SK-N-SH treated with all-trans-retinoic acid at 6 μM for 48 hours (cell line): ENCODE data around the gene PDCD6IP.

ENCODE experiments used
- CREB5 ChIP-seq: fragments of 250-450 bp; sonication (Bioruptor Pico); IDR thresholded peaks from 2 replicates; pipeline ENCODE4 v1.5.1; 2020; ENCODE audit warnings: low read depth, mild to moderate bottlenecking, moderate library complexity
- GLIS3 ChIP-seq: fragments of 250-450 bp; sonication (Bioruptor Pico); IDR thresholded peaks from 2 replicates; pipeline ENCODE4 v1.5.0; 2020; ENCODE audit warnings: mild to moderate bottlenecking, moderate library complexity
- PATZ1 ChIP-seq: fragments of 250-450 bp; sonication (Bioruptor Pico); IDR thresholded peaks from 2 replicates; pipeline ENCODE4 v1.8.0; 2020; ENCODE audit warnings: mild to moderate bottlenecking, moderate library complexity, borderline replicate concordance
- PPARA ChIP-seq: fragments of 250-450 bp; sonication (Bioruptor Pico); IDR thresholded peaks from 2 replicates; pipeline ENCODE4 v1.5.0; 2020; ENCODE audit warnings: mild to moderate bottlenecking, borderline replicate concordance
- TOX ChIP-seq: fragments of 250-450 bp; sonication (Bioruptor Pico); IDR thresholded peaks from 2 replicates; pipeline ENCODE4 v1.8.0; 2021; ENCODE audit warnings: mild to moderate bottlenecking, moderate library complexity, borderline replicate concordance
- ZC3H10 ChIP-seq: fragments of 250-450 bp; sonication (Bioruptor Pico); IDR thresholded peaks from 2 replicates; pipeline ENCODE4 v1.5.1; 2021; ENCODE audit warnings: mild to moderate bottlenecking, moderate library complexity
- ZFP3 ChIP-seq: fragments of 250-450 bp; sonication (Bioruptor Pico); IDR thresholded peaks from 2 replicates; pipeline ENCODE4 v1.5.0; 2020; ENCODE audit warnings: mild to moderate bottlenecking, moderate library complexity
- ZNF70 ChIP-seq: fragments of 450-650 bp; formaldehyde crosslinking; IDR thresholded peaks from 2 replicates; pipeline ENCODE4 v1.5.0; 2020; ENCODE audit warnings: mild to moderate bottlenecking, moderate library complexity

- TF ChIP-seq ZC3H10 (CRISPR knock-in tag) (no peak), GLIS3 (CRISPR knock-in tag) (no peak), PATZ1 (CRISPR knock-in tag) (no peak), PPARA (CRISPR knock-in tag) (no peak), ZNF70 (CRISPR knock-in tag) (no peak), CREB5 (CRISPR knock-in tag) (no peak), TOX (CRISPR knock-in tag) (no peak), ZFP3 (CRISPR knock-in tag) (no peak)
Observed at GRCh38 chr3:33883951-33884561, 85.6 kb downstream of the PDCD6IP start.
